Measurements from ENCODE around the gene WWC1. TPM values are rescaled to one million over a fixed set of nuclear protein-coding genes. Genes with fewer than 3 reads are reported as not detected.
"Not testable (repeated sequence)": the region's sequence is repeated elsewhere in the genome, so short reads cannot be mapped to it uniquely, and the experiment has no call there.

WWC1 gene
- total RNA-seq, 3 donors from 2014 or later = 14.7 to 37.0 (median 17.2) TPM

DNA sequence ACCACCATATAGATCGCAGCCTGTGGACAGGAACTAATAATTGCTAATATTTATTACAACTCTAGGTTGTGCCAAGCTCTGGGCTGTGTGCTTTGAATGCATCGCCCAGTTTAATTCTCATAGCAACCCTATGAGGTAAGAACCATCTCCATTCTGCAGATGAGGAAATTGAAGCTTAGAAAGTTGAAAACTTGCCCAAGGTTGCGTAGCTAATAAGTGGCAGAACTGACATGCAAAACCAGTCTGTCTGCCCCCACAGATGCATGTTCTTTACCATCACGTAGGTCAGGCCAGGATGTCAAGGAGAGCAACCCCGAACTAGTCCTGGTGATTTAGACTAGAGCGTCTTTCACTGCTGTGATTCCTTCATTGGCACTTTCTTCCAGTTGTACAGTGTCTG is 15.6 kb downstream of the WWC1 start:
- ATAC-seq (no peak), DNase-seq (no peak)
- intact Hi-C loops (cut with DNase I, micrococcal nuclease) = no loop called here
- Histone ChIP-seq H3K4me3 (no peak overlapping the region), H3K36me3 (ENCODE audit: low read depth) (no peaks in the 10 kb centered on the region), H3K4me1 (ENCODE audit: low read depth) (peaks cover 2% of the 10 kb centered on the region), H3K9me3 (no peaks in the 10 kb centered on the region)
- TF ChIP-seq, protein P1, sequence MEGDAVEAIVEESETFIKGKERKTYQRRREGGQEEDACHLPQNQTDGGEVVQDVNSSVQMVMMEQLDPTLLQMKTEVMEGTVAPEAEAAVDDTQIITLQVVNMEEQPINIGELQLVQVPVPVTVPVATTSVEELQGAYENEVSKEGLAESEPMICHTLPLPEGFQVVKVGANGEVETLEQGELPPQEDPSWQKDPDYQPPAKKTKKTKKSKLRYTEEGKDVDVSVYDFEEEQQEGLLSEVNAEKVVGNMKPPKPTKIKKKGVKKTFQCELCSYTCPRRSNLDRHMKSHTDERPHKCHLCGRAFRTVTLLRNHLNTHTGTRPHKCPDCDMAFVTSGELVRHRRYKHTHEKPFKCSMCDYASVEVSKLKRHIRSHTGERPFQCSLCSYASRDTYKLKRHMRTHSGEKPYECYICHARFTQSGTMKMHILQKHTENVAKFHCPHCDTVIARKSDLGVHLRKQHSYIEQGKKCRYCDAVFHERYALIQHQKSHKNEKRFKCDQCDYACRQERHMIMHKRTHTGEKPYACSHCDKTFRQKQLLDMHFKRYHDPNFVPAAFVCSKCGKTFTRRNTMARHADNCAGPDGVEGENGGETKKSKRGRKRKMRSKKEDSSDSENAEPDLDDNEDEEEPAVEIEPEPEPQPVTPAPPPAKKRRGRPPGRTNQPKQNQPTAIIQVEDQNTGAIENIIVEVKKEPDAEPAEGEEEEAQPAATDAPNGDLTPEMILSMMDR (IDR thresholded peaks at IDR 0.05) = no peak

- Histone ChIP-seq H3K36me3 (ENCODE audit: low read depth) (no peaks in the 10 kb centered on the region), H3K4me3 (no peak overlapping the region), H3K4me1 (ENCODE audit: low read depth) (peaks cover 2% of the 10 kb centered on the region), H3K9me3 (no peaks in the 10 kb centered on the region)
- intact Hi-C loops (cut with DNase I, micrococcal nuclease) = no loop called here
- DNase-seq = no peak
- TF ChIP-seq, protein P1 (IDR thresholded peaks at IDR 0.05) = no peak
- ATAC-seq = no peak
These were observed 16.6 kb downstream of the WWC1 start for GRCh38 chr5:168307925-168308584.

DNA sequence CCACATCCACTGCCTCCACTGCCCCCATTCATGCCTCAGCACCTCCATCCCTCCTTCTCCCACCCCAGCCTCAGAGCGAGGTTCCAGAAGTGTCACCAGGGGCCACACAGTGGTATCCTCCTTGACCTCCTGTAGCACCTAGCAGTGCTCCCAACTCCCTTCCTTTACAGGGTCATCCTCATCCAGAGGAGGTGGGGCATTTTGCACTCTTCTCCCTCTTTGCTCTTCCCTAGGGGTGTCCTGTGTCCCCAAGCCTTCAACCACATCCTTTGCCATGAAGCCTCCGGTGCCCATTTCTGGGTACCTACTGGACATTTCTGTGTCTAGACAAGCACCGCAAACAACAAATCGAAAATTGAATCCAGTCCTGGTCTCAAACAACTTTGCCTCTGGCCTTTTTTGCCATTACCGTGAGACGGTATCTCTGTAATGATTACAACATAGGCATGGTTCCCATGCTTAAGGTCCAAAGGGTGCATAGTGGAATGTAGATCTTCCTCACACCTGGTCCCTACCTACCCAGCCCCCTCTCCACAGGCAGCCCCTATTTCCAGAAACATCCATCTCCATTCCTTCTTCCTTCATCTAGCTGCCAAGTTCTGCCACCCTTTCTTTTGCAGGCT is 17.6 kb downstream of the WWC1 start:
- peaks cover 9% of the 10 kb centered on the region for H3K4me1 ChIP-seq (ENCODE audit: low read depth)
- no peak for ATAC-seq
- no peaks in the 10 kb centered on the region for H3K9me3 ChIP-seq
- no peak for DNase-seq
- TF ChIP-seq, protein P1 (IDR thresholded peaks at IDR 0.05) = no peak
- intact Hi-C loops (cut with DNase I, micrococcal nuclease) = no loop called here
- no peak overlapping the region for H3K4me3 ChIP-seq
- no peaks in the 10 kb centered on the region for H3K36me3 ChIP-seq (ENCODE audit: low read depth)

GRCh38 chr5:168310541-168310940 is 19.1 kb downstream of the WWC1 start:
- DNase-seq; ATAC-seq; H3K9me3 ChIP-seq; H3K36me3 ChIP-seq (ENCODE audit: low read depth); H3K4me3 ChIP-seq; intact Hi-C loops (cut with DNase I, micrococcal nuclease): not testable (repeated sequence)
- peaks cover 17% of the 10 kb centered on the region for H3K4me1 ChIP-seq (ENCODE audit: low read depth)

GRCh38 chr5:168311061-168311566 is 19.7 kb downstream of the WWC1 start:
- peak; percentile 65 for ATAC-seq
- DNase-seq = peak in 2 of 3 donors; percentile 54 to 64
- TF ChIP-seq, protein P1 (IDR thresholded peaks at IDR 0.05) = no peak
- intact Hi-C loops (cut with DNase I, micrococcal nuclease) = no loop called here
- H3K9me3 ChIP-seq = no peaks in the 10 kb centered on the region
- no peak overlapping the region for H3K4me3 ChIP-seq
- H3K36me3 ChIP-seq (ENCODE audit: low read depth) = no peaks in the 10 kb centered on the region
- peaks cover 22% of the 10 kb centered on the region for H3K4me1 ChIP-seq (ENCODE audit: low read depth)

DNA sequence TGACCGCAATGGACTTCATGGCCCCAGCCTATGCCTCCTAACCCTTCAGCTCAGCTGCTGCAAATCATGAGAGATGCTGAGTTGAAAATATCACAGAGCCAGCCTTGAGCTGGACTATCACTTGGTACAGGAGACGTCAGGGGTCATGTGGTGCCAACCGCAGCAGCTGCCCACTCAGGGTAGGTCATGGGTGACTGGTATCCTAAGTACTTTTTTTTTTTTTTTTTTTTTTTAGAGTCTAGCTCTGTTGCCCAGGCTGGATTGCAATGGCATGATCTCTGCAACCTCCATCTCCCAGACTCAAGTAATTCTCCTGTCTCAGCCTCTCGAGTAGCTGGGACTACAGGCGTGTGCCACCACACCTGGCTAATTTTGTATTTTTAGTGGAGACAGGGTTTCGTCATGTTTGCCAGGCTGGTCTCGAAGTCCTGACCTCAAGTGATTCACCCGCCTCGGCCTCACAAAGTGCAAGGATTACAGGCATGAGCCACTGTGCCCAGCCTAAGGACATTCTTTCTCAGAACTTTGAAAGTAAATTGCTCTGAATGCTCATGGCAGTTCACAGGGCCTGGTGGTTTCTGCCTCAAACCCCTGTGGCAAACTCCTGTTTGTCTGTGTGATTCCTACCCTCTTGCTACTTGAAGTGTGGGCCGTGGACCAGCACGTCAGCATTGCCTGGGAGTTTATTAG is 21.3 kb downstream of the WWC1 start:
- TF ChIP-seq, protein P1 (IDR thresholded peaks at IDR 0.05) = no peak
- Histone ChIP-seq H3K4me1 (ENCODE audit: low read depth) (peaks cover 27% of the 10 kb centered on the region), H3K36me3 (ENCODE audit: low read depth) (no peaks in the 10 kb centered on the region), H3K9me3 (no peaks in the 10 kb centered on the region), H3K4me3 (no peak overlapping the region)
- no peak for DNase-seq
- intact Hi-C loops (cut with DNase I, micrococcal nuclease) = no loop called here
- ATAC-seq = no peak
